ENCODE results near the gene TAS2R19.

TAS2R19 gene

GRCh38 chr12:10989107-10989506 lies 33.3 kb downstream of the TAS2R19 start:
- DNase-seq (ENCODE audit: low read depth) = no peak

- no peak for DNase-seq (ENCODE audit: low read depth)
Observed at GRCh38 chr12:10986812-10987211, 35.6 kb downstream of the TAS2R19 start, which contains the start of gene TAS2R50. Gene TAS2R50 (minus strand): TSS chr12:10986912. CDS start chr12:10986860, 52 bp downstream.

- DNase-seq (ENCODE audit: low read depth) = no peak
Observed at GRCh38 chr12:10982244-10982643, 40.2 kb downstream of the TAS2R19 start.

- no peak for DNase-seq (ENCODE audit: low read depth)
Observed at GRCh38 chr12:10974965-10975364, 47.5 kb downstream of the TAS2R19 start.
